Measurements from ENCODE around the gene FAM151B. TPM values are rescaled to one million over a fixed set of nuclear protein-coding genes. Genes with fewer than 3 reads are reported as not detected.

FAM151B gene
- total and polyA plus RNA-seq, 2 of the 8 experiments (the other 6 are each of a cell fraction or from before 2014, with no cell fraction given), result 0.62 to 1.1 TPM

- Histone ChIP-seq H4K8ac (ENCODE audit: extremely low read depth, insufficient read depth, low read length) (no peak overlapping the region), H3K23me2 (ENCODE audit: low read depth, low read length) (no peaks in the 10 kb centered on the region), H3K4ac (replicated peaks; ENCODE audit: insufficient read length, low read depth, low read length) (no peak overlapping the region), H3K9me3 (ENCODE audit: insufficient read depth in 2 of 2, low read depth in 1 of 2, low read length in 1 of 2) (no peaks in the 10 kb centered on the region), H2BK12ac (ENCODE audit: low read depth, low read length) (no peak overlapping the region), H4K91ac (replicated peaks; ENCODE audit: insufficient read length, low read length) (no peak overlapping the region), H3K4me2 (ENCODE audit: insufficient read depth in 1 of 2, low read depth in 2 of 2, low read length in 2 of 2) (no peak overlapping the region), H3K27ac (ENCODE audit: low read depth, low read length) (no peak overlapping the region), H3K36me3 (ENCODE audit: control insufficient read depth in 2 of 4, insufficient read depth in 4 of 4, low read length in 3 of 4) (no peaks in the 10 kb centered on the region), H2BK120ac (replicated peaks; ENCODE audit: low read depth, low read length) (no peak overlapping the region), H3K79me1 (ENCODE audit: low read depth, low read length) (no peaks in the 10 kb centered on the region), H3K18ac (ENCODE audit: extremely low read depth, low read length) (no peak overlapping the region), H3K4me1 (replicated peaks in 1 of 4; ENCODE audit: control insufficient read depth in 3 of 4, insufficient read depth in 4 of 4, low read length in 3 of 4) (no peaks in the 10 kb centered on the region; a peak in 1 of 7 replicates), H2AFZ (ENCODE audit: low read length) (no peak overlapping the region), H3K23ac (ENCODE audit: insufficient read length) (no peak overlapping the region), H4K5ac (ENCODE audit: insufficient read length, low read depth, low read length) (no peak overlapping the region), H3K27me3 (replicated peaks in 1 of 4; ENCODE audit: control insufficient read depth in 3 of 4, extremely low read depth in 1 of 4, insufficient read depth in 3 of 4, low read length in 3 of 4) (no peaks in the 10 kb centered on the region), H2AK5ac (ENCODE audit: low read depth, low read length) (no peak overlapping the region), H3K9ac (replicated peaks in 1 of 4; ENCODE audit: extremely low read depth in 1 of 4, low read depth in 3 of 4, low read length in 3 of 4) (no peak overlapping the region), H3K4me3 (ENCODE audit: extremely low read depth in 1 of 4, insufficient read depth in 2 of 4, low read depth in 3 of 4, low read length in 4 of 4) (no peak overlapping the region), H4K20me1 (replicated peaks in 1 of 2; ENCODE audit: control insufficient read depth in 1 of 2, insufficient read depth in 2 of 2, low read length in 2 of 2) (no peaks in the 10 kb centered on the region), H2BK5ac (ENCODE audit: low read depth, low read length) (no peak overlapping the region), H3K14ac (ENCODE audit: insufficient read length) (no peak overlapping the region), H2BK20ac (ENCODE audit: low read length) (no peak overlapping the region), H3K79me2 (ENCODE audit: control insufficient read depth in 1 of 2, insufficient read depth in 2 of 2, low read length in 2 of 2) (no peaks in the 10 kb centered on the region), H3K56ac (replicated peaks; ENCODE audit: insufficient read length, low read depth, low read length) (no peak overlapping the region), H2BK15ac (ENCODE audit: low read length) (no peak overlapping the region)
- ChIA-PET POLR2A (ENCODE audit: partially characterized antibody) (no interaction called here), CTCF (ENCODE audit: partially characterized antibody) (interaction anchor here (0.6 kb wide), 1 partner anchor 65 kb away, joined by 3 read pairs; no protein-coding TSS in a partner anchor)
- FAIRE-seq (no peak), DNase-seq (ENCODE audit: low read depth in 1 of 2, low spot score in 2 of 2) (no peak)
- 88% methylated on average over 1 of the region's 1 CpG; no CpG with 5 or more reads in 1 of the 2 experiments for WGBS, 2 experiments (ENCODE audit: extremely low coverage in 1 of 2, insufficient coverage in 1 of 2, insufficient read length in 1 of 2, insufficient replicate concordance in 2 of 2, low coverage in 1 of 2, low lambda C conversion rate in 2 of 2, missing lambda C conversion rate in 1 of 2)
- no peak for TF ChIP-seq POU5F1 (IDR thresholded peaks at IDR 0.05; ENCODE audit: low read depth, low read length)
Measured at GRCh38 chr5:80592105-80592504, 104.2 kb downstream of the FAM151B start.
